Activated naive CD8-positive, alpha-beta T cell treated with anti-CD3 and anti-CD28 coated beads, Interleukin-2, amount 10 ng/mL, durations not matched to agents 7 days and 5 days (primary cell): Measurements from ENCODE around the gene TMPRSS13. TPM values are rescaled to one million over a fixed set of nuclear protein-coding genes. Genes with fewer than 3 reads are reported as not detected.
A peak's percentile ranks its signal among the peaks of the same experiment; 100 is the strongest.

Experiments used
- ATAC-seq: fragments of 150-1000 bp; cut with Tn5 transposase; one replicate; pipeline ENCODE4 v1.10.0; 2021; ENCODE audit warnings: low read depth, moderate library complexity
- POLR2A ChIA-PET: fragments of 350-600 bp; sonication (Branson Sonifier 250); formaldehyde crosslinking; loops from one replicate; lab custom pipeline; 2021; ENCODE audit warnings: antibody characterized with exemption; lab: Charles Lee
- DNase-seq: peaks from one replicate; pipeline ENCODE4 v3.0.0; 2021
- H3K27ac Mint-ChIP-seq: one replicate; pipeline ENCODE4 v1.8.0; 2022; ENCODE audit warnings: mild to moderate bottlenecking, mixed read lengths
- H3K27me3 Mint-ChIP-seq: one replicate; pipeline ENCODE4 v1.8.0; 2022; ENCODE audit warnings: mild to moderate bottlenecking, moderate library complexity, mixed read lengths
- H3K36me3 Mint-ChIP-seq: one replicate; pipeline ENCODE4 v1.8.0; 2021; ENCODE audit warnings: mild to moderate bottlenecking, mixed read lengths
- H3K4me1 Mint-ChIP-seq: one replicate; pipeline ENCODE4 v1.8.0; 2021; ENCODE audit warnings: mixed read lengths
- H3K4me3 Mint-ChIP-seq: one replicate; pipeline ENCODE4 v1.8.0; 2022; ENCODE audit warnings: mild to moderate bottlenecking, moderate library complexity, mixed read lengths
- H3K9me3 Mint-ChIP-seq: one replicate; pipeline ENCODE4 v1.8.0; 2021; ENCODE audit warnings: mixed read lengths
- total RNA-seq, 2 experiments: library from RNA; stranded (reverse); gene quantifications; one replicate each; pipeline ENCODE4 v1.2.3, GENCODE V29; 2021

TMPRSS13 gene
- total RNA-seq, 2 experiments from 2014 or later: 2.7 to 5.0 TPM

- Mint-ChIP-seq H3K27ac (peak overlapping the region; percentile 67), H3K27me3 (no peaks in the 10 kb centered on the region), H3K9me3 (peaks cover 5% of the 10 kb centered on the region), H3K36me3 (peaks cover 9% of the 10 kb centered on the region), H3K4me3 (peak overlapping the region; percentile 1), H3K4me1 (peaks cover 78% of the 10 kb centered on the region)
- POLR2A ChIA-PET: interaction anchor here (0.5 to 13.6 kb wide), 11 partner anchors 9 to 931 kb away, joined by 3 to 608 read pairs (median 5); partner anchors contain the start of genes FXYD2 and IL10RA
- ATAC-seq: peak; percentile 24
- peak; percentile 89 for DNase-seq
These were observed 17.8 kb upstream of the TMPRSS13 start for GRCh38 chr11:117946842-117947526.

DNA sequence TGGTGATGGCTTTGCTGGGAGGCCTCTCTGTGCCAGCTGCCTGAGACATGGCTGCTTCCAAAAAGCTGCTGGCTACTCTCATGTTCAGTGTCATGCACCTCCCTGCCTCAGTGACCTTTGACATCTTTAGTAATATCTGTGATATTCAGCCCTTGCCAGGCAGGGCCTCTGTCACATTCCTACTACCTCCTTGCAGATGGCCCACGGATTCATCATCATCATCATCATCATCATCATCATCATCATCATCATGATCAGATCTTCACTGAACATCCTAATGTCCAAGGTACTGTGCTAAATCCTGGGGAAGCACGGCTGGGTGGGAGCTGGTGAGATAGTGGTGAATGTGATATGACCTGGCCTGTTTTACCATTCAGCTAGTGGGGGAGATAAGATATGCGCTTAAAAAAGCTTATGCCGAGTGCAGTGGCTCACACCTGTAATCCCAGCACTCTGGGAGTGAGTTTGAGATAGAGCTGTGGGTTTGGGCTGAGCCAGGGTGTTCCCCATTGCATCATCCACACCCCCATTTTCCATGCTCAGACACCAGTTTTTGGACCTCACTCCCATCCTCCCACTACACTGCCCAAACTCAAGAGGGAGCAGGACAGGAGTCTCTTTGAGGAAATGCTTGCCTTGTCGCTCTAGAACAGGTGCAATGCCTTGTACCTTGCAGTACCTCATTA is 17.1 kb upstream of the TMPRSS13 start:
- Mint-ChIP-seq H3K27me3 (no peaks in the 10 kb centered on the region), H3K4me3 (no peak overlapping the region), H3K36me3 (peaks cover 9% of the 10 kb centered on the region), H3K9me3 (peaks cover 5% of the 10 kb centered on the region), H3K4me1 (peaks cover 78% of the 10 kb centered on the region), H3K27ac (peak overlapping the region; percentile 67)
- ATAC-seq: no peak
- no peak for DNase-seq
- POLR2A ChIA-PET: interaction anchor here (0.5 to 13.6 kb wide), 10 partner anchors 8 to 932 kb away, joined by 3 to 608 read pairs (median 6); partner anchors contain the start of genes FXYD2 and IL10RA

GRCh38 chr11:117945047-117945810 is 16.0 kb upstream of the TMPRSS13 start:
- DNase-seq (no peak), ATAC-seq (no peak)
- H3K27me3 Mint-ChIP-seq: no peaks in the 10 kb centered on the region
- peaks cover 75% of the 10 kb centered on the region for H3K4me1 Mint-ChIP-seq
- POLR2A ChIA-PET: interaction anchor here (2.0 to 13.6 kb wide), 3 partner anchors 47 to 130 kb away, joined by 8 to 608 read pairs (median 32); partner anchors contain the start of genes FXYD2 and IL10RA
- H3K36me3 Mint-ChIP-seq: peaks cover 9% of the 10 kb centered on the region
- H3K27ac Mint-ChIP-seq: no peak overlapping the region
- H3K9me3 Mint-ChIP-seq: peaks cover 5% of the 10 kb centered on the region
- H3K4me3 Mint-ChIP-seq: no peak overlapping the region

- peaks cover 5% of the 10 kb centered on the region for H3K9me3 Mint-ChIP-seq
- POLR2A ChIA-PET: interaction anchor here (3.9 to 13.6 kb wide), 2 partner anchors 48 to 120 kb away, joined by 32 to 608 read pairs; partner anchors contain the start of genes FXYD2 and IL10RA
- peaks cover 9% of the 10 kb centered on the region for H3K36me3 Mint-ChIP-seq
- H3K27me3 Mint-ChIP-seq: no peaks in the 10 kb centered on the region
- H3K27ac Mint-ChIP-seq: no peak overlapping the region
- peaks cover 71% of the 10 kb centered on the region for H3K4me1 Mint-ChIP-seq
- ATAC-seq (no peak), DNase-seq (no peak)
- no peak overlapping the region for H3K4me3 Mint-ChIP-seq
These were observed 15.4 kb upstream of the TMPRSS13 start for GRCh38 chr11:117944554-117944953.

DNA sequence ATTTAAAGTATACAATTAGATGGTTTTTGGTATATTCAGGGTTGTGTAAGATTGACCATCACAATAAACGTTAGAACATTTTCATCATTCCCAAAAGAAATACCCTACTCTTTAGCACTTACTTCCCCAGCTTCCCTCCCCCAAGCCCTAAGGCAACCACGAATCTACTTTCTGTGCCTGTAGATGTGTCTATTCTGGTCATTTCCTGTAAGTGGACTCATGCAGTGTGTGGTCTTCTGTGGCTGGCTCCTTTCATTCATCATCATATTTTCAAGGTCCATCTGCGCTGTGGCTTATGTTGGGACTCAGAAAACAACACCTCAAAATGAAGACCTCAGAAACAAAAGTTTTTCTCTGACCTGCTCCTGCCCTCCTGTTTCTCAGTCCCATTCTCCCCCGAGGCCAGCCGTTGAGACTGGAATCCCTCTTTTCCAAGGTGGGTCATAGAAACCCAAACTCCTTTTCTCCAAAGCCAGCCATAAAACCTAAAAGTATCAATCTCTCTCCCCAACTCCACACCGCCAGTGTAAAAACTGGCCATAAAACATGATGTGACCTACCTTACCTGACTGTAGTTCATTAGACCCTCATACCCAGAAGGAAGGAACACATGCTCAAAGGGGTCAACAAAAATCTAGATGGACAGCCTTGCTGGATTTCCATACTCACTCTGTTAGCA is 12.9 kb upstream of the TMPRSS13 start:
- Mint-ChIP-seq H3K27ac (peak overlapping the region; percentile 2), H3K9me3 (peaks cover 5% of the 10 kb centered on the region), H3K27me3 (no peaks in the 10 kb centered on the region), H3K4me1 (peaks cover 50% of the 10 kb centered on the region), H3K4me3 (no peak overlapping the region), H3K36me3 (peaks cover 11% of the 10 kb centered on the region)
- ATAC-seq (no peak), DNase-seq (no peak)
- POLR2A ChIA-PET: interaction anchor here (0.8 kb wide), 1 partner anchor 107 kb away, joined by 3 read pairs; no protein-coding TSS in a partner anchor

GRCh38 chr11:117941163-117941707 is 12.0 kb upstream of the TMPRSS13 start:
- H3K4me3 Mint-ChIP-seq: no peak overlapping the region
- peaks cover 5% of the 10 kb centered on the region for H3K9me3 Mint-ChIP-seq
- no peaks in the 10 kb centered on the region for H3K27me3 Mint-ChIP-seq
- no peak overlapping the region for H3K27ac Mint-ChIP-seq
- no peak for DNase-seq
- peak; percentile 34 for ATAC-seq
- H3K36me3 Mint-ChIP-seq: peaks cover 11% of the 10 kb centered on the region
- H3K4me1 Mint-ChIP-seq: peaks cover 43% of the 10 kb centered on the region
- POLR2A ChIA-PET: interaction anchor here (0.8 kb wide), 1 partner anchor 107 kb away, joined by 3 read pairs; no protein-coding TSS in a partner anchor

DNA sequence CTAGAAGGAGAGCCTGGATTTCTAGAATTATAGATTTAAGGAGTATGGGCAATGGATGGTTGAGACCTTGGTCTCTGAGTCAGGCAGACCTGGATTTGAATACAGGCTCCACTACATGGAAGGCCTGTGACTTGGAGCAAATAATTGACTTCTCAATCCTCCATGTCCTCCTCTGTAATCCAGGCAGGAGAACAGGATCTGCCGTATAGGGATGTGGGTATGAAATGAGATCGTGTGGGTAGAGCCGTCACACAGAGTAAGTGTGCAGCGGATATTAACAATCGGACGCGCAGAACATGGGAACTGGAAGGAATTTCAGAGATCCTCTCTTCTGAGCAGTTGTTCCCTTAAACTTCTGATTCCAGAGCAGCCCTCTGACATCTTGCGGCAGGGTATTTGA is 11.5 kb upstream of the TMPRSS13 start:
- Mint-ChIP-seq H3K4me1 (peaks cover 41% of the 10 kb centered on the region), H3K9me3 (peaks cover 5% of the 10 kb centered on the region), H3K4me3 (no peak overlapping the region), H3K27me3 (no peaks in the 10 kb centered on the region), H3K27ac (no peak overlapping the region), H3K36me3 (peaks cover 11% of the 10 kb centered on the region)
- POLR2A ChIA-PET: no interaction called here
- ATAC-seq: no peak
- no peak for DNase-seq

GRCh38 chr11:117936973-117937372 is 7.8 kb upstream of the TMPRSS13 start:
- Mint-ChIP-seq H3K9me3 (no peaks in the 10 kb centered on the region), H3K27ac (no peak overlapping the region), H3K27me3 (no peaks in the 10 kb centered on the region), H3K36me3 (peaks cover 2% of the 10 kb centered on the region), H3K4me1 (peaks cover 40% of the 10 kb centered on the region), H3K4me3 (no peak overlapping the region)
- POLR2A ChIA-PET: interaction anchor here (0.6 to 1.6 kb wide), 2 partner anchors 10 to 49 kb away, joined by 3 to 6 read pairs; partner anchors contain the start of gene IL10RA
- ATAC-seq (no peak), DNase-seq (no peak)

- Mint-ChIP-seq H3K36me3 (peaks cover 2% of the 10 kb centered on the region), H3K9me3 (no peaks in the 10 kb centered on the region), H3K4me3 (no peak overlapping the region), H3K4me1 (peaks cover 49% of the 10 kb centered on the region), H3K27me3 (no peaks in the 10 kb centered on the region), H3K27ac (no peak overlapping the region)
- ATAC-seq: no peak
- no peak for DNase-seq
- POLR2A ChIA-PET: interaction anchor here (0.6 to 1.0 kb wide), 3 partner anchors 110 to 1002 kb away, joined by 3 to 4 read pairs (median 3); partner anchors contain the start of gene FXYD2
These were observed 5.5 kb upstream of the TMPRSS13 start for GRCh38 chr11:117934526-117935307.

GRCh38 chr11:117933930-117934329 is 4.7 kb upstream of the TMPRSS13 start:
- peak overlapping the region; percentile 65 for H3K27ac Mint-ChIP-seq
- H3K4me3 Mint-ChIP-seq: no peak overlapping the region
- H3K4me1 Mint-ChIP-seq: peaks cover 52% of the 10 kb centered on the region
- peaks cover 2% of the 10 kb centered on the region for H3K36me3 Mint-ChIP-seq
- no peak for DNase-seq
- no peaks in the 10 kb centered on the region for H3K27me3 Mint-ChIP-seq
- ATAC-seq: no peak
- H3K9me3 Mint-ChIP-seq: no peaks in the 10 kb centered on the region
- POLR2A ChIA-PET: no interaction called here

DNA sequence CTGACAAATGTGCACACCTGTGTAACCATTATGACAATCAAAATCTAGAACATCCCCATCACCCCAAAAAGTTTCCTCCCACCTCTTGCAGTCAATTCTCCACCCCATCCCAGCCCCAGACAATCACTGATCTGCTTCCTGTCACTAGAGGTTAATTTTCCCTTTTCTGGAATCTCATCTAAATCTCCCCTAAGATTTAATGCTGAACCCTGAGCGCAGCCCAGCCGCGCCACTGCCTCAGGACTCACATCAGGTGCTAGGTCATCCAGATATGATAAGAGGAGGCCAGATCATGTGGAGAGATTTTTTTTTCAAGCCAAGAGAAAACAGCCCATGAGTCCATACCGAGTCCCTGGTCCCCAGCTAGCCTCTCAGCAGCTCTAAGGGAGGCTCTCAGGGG is 4.3 kb upstream of the TMPRSS13 start:
- Mint-ChIP-seq H3K36me3 (peaks cover 2% of the 10 kb centered on the region), H3K9me3 (no peaks in the 10 kb centered on the region), H3K4me3 (no peak overlapping the region), H3K27ac (peak overlapping the region; percentile 65), H3K4me1 (peaks cover 56% of the 10 kb centered on the region), H3K27me3 (no peaks in the 10 kb centered on the region)
- DNase-seq (peak; percentile 31), ATAC-seq (no peak)
- POLR2A ChIA-PET: no interaction called here
